ENCODE data around the gene MRRF. TPM values are rescaled to one million over a fixed set of nuclear protein-coding genes. Genes with fewer than 3 reads are reported as not detected.
"Not testable (repeated sequence)": the region's sequence is repeated elsewhere in the genome, so short reads cannot be mapped to it uniquely, and the experiment has no call there.

Gene MRRF
- total RNA-seq, 2 experiments from 2014 or later = 34.1 to 35.4 TPM

DNA sequence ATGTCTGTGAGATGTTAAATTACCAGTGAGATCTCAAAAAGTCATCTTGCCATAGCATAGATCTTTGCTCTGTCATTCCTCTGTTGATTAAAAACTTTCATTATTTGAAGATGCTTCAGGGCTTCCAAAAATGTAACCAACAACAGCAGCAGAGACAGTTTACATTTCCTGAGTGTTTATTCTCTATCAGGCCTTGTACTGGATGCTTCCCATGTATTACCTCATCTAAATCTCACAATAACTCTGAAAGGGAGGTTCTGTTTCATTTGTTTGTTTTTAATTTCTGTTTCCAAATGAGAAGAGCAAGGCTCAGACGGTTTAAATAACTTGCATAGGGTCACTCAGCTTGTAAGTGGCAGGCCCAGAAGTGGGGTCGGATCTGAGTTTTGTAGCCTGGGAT, 45.2 kb downstream of the MRRF start:
- ChIA-PET CTCF (no interaction called here), POLR2A (no interaction called here)
- no peak overlapping the region for H3K4me3 Mint-ChIP-seq
- no peaks in the 10 kb centered on the region for H3K27me3 Mint-ChIP-seq
- H3K36me3 Mint-ChIP-seq (ENCODE audit: low read depth) = peaks cover 21% of the 10 kb centered on the region
- DNase-seq = no peak
- H3K27ac Mint-ChIP-seq = no peak overlapping the region
- no peaks in the 10 kb centered on the region for H3K9me3 Mint-ChIP-seq
- no peaks in the 10 kb centered on the region for H3K4me1 Mint-ChIP-seq

DNA sequence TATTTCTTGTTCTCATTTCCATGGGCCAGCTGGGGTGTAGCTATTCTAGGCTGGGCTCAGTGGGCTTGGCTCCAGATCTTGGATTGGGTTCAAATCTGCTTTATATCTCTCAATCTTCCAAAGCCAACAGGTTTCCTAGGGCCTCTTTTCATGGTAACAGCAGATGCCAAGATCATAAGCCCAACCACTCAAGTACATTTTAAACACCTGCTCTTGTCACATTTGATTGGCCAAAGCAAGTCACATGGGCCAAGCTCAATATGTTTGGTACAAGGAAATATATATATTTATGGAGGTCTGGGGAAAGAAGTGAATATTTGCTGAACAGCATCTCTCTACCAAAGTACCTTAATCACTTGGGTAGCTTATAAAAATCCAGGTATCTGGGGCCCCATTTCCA, 49.5 kb downstream of the MRRF start:
- H3K9me3 Mint-ChIP-seq = no peaks in the 10 kb centered on the region
- H3K27me3 Mint-ChIP-seq = no peaks in the 10 kb centered on the region
- no peak overlapping the region for H3K4me3 Mint-ChIP-seq
- ChIA-PET POLR2A (no interaction called here), CTCF (interaction anchor here (1.4 kb wide), 1 partner anchor 14 kb away, joined by 3 read pairs; no protein-coding TSS in a partner anchor)
- H3K36me3 Mint-ChIP-seq (ENCODE audit: low read depth) = peaks cover 18% of the 10 kb centered on the region
- no peak overlapping the region for H3K27ac Mint-ChIP-seq
- H3K4me1 Mint-ChIP-seq = no peaks in the 10 kb centered on the region
- DNase-seq = no peak

DNA sequence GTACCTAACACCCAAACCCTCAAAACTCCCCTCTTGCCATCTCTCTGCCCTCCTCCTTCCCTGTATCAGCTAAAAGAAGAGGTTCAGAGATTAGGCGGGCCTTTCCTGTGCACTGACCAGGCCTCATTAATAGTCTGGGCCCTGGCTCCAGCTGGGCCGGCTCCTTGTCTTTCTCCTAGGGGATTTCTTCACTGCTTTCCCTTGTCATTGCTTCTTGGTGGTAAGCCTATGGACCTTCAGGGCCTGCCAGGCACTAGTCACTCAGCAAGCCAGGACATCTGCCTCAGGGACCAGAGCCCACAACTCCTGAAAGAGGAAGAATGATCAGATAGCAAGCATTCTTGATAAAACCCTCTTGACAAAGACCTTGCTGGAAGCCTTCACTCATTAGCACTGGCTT, 50.9 kb downstream of the MRRF start:
- no peaks in the 10 kb centered on the region for H3K9me3 Mint-ChIP-seq
- no peak overlapping the region for H3K27ac Mint-ChIP-seq
- POLR2A ChIA-PET = no interaction called here
- CTCF ChIA-PET = interaction anchor here (0.8 kb wide), 1 partner anchor 11 kb away, joined by 3 read pairs; no protein-coding TSS in a partner anchor
- H3K4me1 Mint-ChIP-seq = no peaks in the 10 kb centered on the region
- H3K27me3 Mint-ChIP-seq = no peaks in the 10 kb centered on the region
- H3K4me3 Mint-ChIP-seq = no peak overlapping the region
- peaks cover 18% of the 10 kb centered on the region for H3K36me3 Mint-ChIP-seq (ENCODE audit: low read depth)
- DNase-seq = no peak

DNA sequence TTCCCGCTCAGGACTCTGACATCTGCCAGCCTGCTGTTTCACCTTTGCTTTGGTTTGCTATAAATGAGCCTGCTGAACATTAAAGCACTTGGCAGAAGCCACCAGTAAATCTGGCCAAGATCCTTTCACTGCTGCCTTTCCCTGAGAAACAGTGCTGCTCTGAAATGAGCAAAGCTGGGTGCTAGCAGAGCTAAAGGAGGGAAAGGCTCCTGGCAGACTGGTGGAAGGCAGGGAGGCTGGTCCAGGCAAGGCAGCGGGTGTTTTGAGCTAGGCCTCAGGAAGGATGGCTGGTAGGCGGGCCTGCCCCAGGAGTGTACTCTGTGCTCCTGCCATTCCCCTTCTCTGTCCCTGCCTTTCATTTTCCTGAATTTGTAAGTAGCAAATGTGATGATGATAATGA, 53.6 kb downstream of the MRRF start:
- H3K27me3 Mint-ChIP-seq = no peaks in the 10 kb centered on the region
- no peaks in the 10 kb centered on the region for H3K9me3 Mint-ChIP-seq
- ChIA-PET POLR2A (no interaction called here), CTCF (interaction anchor here (0.7 kb wide), 1 partner anchor 21 kb away, joined by 3 read pairs; no protein-coding TSS in a partner anchor)
- H3K27ac Mint-ChIP-seq = no peak overlapping the region
- peaks cover 25% of the 10 kb centered on the region for H3K36me3 Mint-ChIP-seq (ENCODE audit: low read depth)
- H3K4me1 Mint-ChIP-seq = no peaks in the 10 kb centered on the region
- H3K4me3 Mint-ChIP-seq = no peak overlapping the region
- no peak for DNase-seq

DNA sequence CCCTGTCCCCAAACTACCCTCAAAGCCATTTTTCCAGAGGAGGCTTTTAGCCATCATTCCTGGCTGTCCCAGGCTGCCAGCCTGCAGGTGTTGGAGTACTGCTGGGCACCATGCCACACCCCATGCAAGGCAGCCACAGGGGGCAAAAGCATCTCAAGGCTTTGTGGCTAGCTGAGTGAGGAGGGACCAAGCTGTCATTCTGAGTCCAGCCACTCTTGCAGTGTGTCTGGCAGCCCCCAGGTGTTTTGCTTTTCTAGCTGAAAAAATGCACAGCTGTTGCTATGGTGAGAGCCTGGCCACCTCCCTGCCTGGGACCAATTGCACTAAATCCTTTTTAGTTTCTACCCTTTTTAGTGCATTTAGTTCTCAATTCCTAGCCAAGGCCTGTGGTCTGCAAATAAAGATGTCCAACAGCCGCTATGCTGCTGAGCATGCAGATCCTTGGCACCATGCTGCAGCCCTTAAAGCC, 55.8 kb downstream of the MRRF start:
- H3K27ac Mint-ChIP-seq = no peak overlapping the region
- H3K36me3 Mint-ChIP-seq (ENCODE audit: low read depth) = peaks cover 18% of the 10 kb centered on the region
- H3K9me3 Mint-ChIP-seq = no peaks in the 10 kb centered on the region
- DNase-seq = no peak
- CTCF ChIA-PET = no interaction called here
- H3K27me3 Mint-ChIP-seq = no peaks in the 10 kb centered on the region
- H3K4me3 Mint-ChIP-seq = no peak overlapping the region
- POLR2A ChIA-PET = no interaction called here
- H3K4me1 Mint-ChIP-seq = no peaks in the 10 kb centered on the region

DNA sequence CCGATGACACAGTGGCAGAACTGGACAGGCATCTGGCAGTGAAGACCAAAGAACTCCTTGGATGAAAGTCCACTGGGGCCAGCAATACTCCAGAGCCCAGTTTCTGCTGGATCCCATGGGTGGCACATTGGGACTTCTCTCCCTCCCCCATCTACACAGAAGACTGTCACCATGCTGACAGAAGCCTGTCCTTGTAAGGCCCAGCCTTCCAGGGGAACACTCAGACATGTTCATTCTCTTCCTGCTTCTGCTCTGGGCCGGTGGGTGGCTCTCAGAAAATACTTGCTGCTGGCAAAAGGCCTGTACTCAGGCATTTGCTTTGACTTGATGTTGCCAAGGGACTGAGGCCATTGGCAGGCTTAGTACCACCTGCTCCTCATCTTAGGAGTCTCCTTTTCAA, 57.9 kb downstream of the MRRF start:
- ChIA-PET POLR2A (no interaction called here), CTCF (no interaction called here)
- Mint-ChIP-seq H3K9me3 (no peaks in the 10 kb centered on the region), H3K4me3 (no peak overlapping the region), H3K4me1 (no peaks in the 10 kb centered on the region), H3K27me3 (no peaks in the 10 kb centered on the region), H3K36me3 (ENCODE audit: low read depth) (peaks cover 16% of the 10 kb centered on the region), H3K27ac (no peak overlapping the region)
- DNase-seq = no peak

- H3K4me3 Mint-ChIP-seq, DNase-seq, H3K27ac Mint-ChIP-seq, H3K27me3 Mint-ChIP-seq, H3K4me1 Mint-ChIP-seq, CTCF ChIA-PET, H3K9me3 Mint-ChIP-seq, POLR2A ChIA-PET: not testable (repeated sequence)
- H3K36me3 Mint-ChIP-seq (ENCODE audit: low read depth) = peaks cover 18% of the 10 kb centered on the region
Observed at GRCh38 chr9:122324665-122325064, 60.0 kb downstream of the MRRF start.

DNA sequence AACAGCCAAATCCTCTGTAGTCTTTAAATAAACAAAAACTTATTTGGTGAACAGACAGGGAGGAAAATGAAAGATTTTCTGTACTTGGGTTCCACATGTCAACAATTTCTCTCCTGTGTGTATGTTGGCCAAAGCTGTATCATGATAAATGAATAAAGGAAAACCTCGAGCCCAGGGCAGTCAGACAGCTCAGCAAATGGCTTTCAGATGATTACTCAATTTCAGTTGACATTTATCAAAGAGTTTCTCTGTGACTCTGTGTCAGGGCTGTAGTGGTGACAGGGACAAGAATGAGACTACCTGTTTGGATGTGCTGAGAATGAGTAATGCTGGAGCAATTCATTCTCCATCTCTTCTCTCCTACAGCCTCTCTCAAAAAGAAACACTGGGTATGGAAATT, 60.4 kb downstream of the MRRF start:
- H3K27ac Mint-ChIP-seq = no peak overlapping the region
- DNase-seq = no peak
- POLR2A ChIA-PET = no interaction called here
- peaks cover 18% of the 10 kb centered on the region for H3K36me3 Mint-ChIP-seq (ENCODE audit: low read depth)
- no peak overlapping the region for H3K4me3 Mint-ChIP-seq
- no peaks in the 10 kb centered on the region for H3K27me3 Mint-ChIP-seq
- CTCF ChIA-PET = interaction anchor here (0.6 kb wide), 2 partner anchors 156 to 1033 kb away, joined by 3 read pairs; no protein-coding TSS in a partner anchor
- no peaks in the 10 kb centered on the region for H3K4me1 Mint-ChIP-seq
- H3K9me3 Mint-ChIP-seq = no peaks in the 10 kb centered on the region

- Mint-ChIP-seq H3K4me1 (no peaks in the 10 kb centered on the region), H3K9me3 (no peaks in the 10 kb centered on the region), H3K27ac (no peak overlapping the region), H3K27me3 (no peaks in the 10 kb centered on the region), H3K36me3 (ENCODE audit: low read depth) (peaks cover 18% of the 10 kb centered on the region), H3K4me3 (no peak overlapping the region)
- CTCF ChIA-PET = interaction anchor here (0.6 to 0.7 kb wide), 2 partner anchors 38 to 414 kb away, joined by 3 read pairs; no protein-coding TSS in a partner anchor
- POLR2A ChIA-PET = no interaction called here
- no peak for DNase-seq
Observed at GRCh38 chr9:122327175-122327574, 62.5 kb downstream of the MRRF start.

- Mint-ChIP-seq H3K27ac (no peak overlapping the region), H3K4me1 (no peaks in the 10 kb centered on the region), H3K36me3 (ENCODE audit: low read depth) (peaks cover 6% of the 10 kb centered on the region), H3K4me3 (no peak overlapping the region), H3K27me3 (no peaks in the 10 kb centered on the region), H3K9me3 (no peaks in the 10 kb centered on the region)
- DNase-seq = no peak
- ChIA-PET POLR2A (no interaction called here), CTCF (no interaction called here)
Observed at GRCh38 chr9:122329597-122329996, 64.9 kb downstream of the MRRF start.

- H3K4me1 Mint-ChIP-seq; H3K27me3 Mint-ChIP-seq; H3K36me3 Mint-ChIP-seq (ENCODE audit: low read depth); CTCF ChIA-PET; H3K4me3 Mint-ChIP-seq; POLR2A ChIA-PET; DNase-seq; H3K9me3 Mint-ChIP-seq; H3K27ac Mint-ChIP-seq: not testable (repeated sequence)
Observed at GRCh38 chr9:122330466-122330865, 65.8 kb downstream of the MRRF start.

DNA sequence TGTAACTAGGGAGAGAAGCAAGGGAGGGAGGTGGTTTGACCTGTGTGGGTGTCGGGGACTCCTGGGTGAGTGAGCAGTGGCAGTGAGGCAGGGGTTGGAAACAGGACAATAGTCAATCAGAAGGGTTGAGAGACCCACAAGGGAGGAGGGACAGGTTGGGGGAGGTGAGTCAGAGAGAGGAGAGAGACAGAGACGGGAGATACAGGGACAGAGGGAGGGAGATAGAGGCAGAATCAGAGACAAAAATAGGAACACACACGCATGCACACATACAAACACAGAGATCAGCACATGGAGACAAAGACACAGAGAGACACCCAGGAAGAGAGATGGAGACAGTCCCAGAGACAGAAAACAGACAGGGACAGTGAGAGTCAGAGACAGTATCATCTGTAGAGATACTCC, 66.8 kb downstream of the MRRF start:
- CTCF ChIA-PET = no interaction called here
- Mint-ChIP-seq H3K36me3 (ENCODE audit: low read depth) (peaks cover 2% of the 10 kb centered on the region), H3K9me3 (no peaks in the 10 kb centered on the region), H3K27me3 (no peaks in the 10 kb centered on the region), H3K4me1 (no peaks in the 10 kb centered on the region), H3K4me3 (no peak overlapping the region), H3K27ac (no peak overlapping the region)
- POLR2A ChIA-PET = no interaction called here
- no peak for DNase-seq

- Mint-ChIP-seq H3K27me3 (no peaks in the 10 kb centered on the region), H3K4me1 (no peaks in the 10 kb centered on the region), H3K9me3 (no peaks in the 10 kb centered on the region), H3K4me3 (no peak overlapping the region), H3K36me3 (ENCODE audit: low read depth) (peaks cover 2% of the 10 kb centered on the region), H3K27ac (no peak overlapping the region)
- DNase-seq = no peak
- CTCF ChIA-PET = no interaction called here
- POLR2A ChIA-PET = no interaction called here
Observed at GRCh38 chr9:122332083-122332482, 67.4 kb downstream of the MRRF start.

DNA sequence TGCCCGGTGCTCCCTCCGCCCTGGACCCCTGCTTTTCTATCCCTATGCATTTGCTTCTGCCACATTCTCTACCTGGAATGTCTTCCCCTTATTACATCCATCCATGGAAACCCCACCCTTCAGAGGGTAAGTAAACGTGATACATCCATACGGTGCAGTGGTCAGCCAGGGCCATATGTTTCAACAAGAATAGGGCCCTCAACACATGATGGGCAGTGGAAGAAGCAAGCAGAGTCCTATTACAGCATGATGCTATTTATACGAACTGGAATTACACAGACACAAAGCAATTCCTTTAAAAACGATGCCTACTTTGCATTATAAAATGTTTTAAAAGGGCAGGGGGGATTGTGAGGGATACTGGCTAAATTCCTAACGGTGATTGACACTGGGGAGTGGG, 68.0 kb downstream of the MRRF start:
- Mint-ChIP-seq H3K4me1 (no peaks in the 10 kb centered on the region), H3K27ac (no peak overlapping the region), H3K9me3 (no peaks in the 10 kb centered on the region), H3K36me3 (ENCODE audit: low read depth) (peaks cover 2% of the 10 kb centered on the region), H3K4me3 (no peak overlapping the region), H3K27me3 (no peaks in the 10 kb centered on the region)
- no peak for DNase-seq
- CTCF ChIA-PET = no interaction called here
- POLR2A ChIA-PET = no interaction called here
